Astrocyte (in vitro differentiated cells and primary cell): ENCODE data around the gene CEP63.

Experiments
- EZH2 ChIP-seq: IDR thresholded peaks from 2 replicates; pipeline ENCODE4 v1.6.1; 2012; ENCODE audit warnings: mild to moderate bottlenecking, low read length, inconsistent platforms; ENCODE audit not compliant: insufficient read depth
- TF ChIP-seq, protein P1 (sequence below): IDR thresholded peaks from 2 replicates; pipeline ENCODE4 v1.5.1; 2011; ENCODE audit warnings: low read depth, mild to moderate bottlenecking, inconsistent platforms, low read length, moderate library complexity; ENCODE audit not compliant: insufficient read depth

GRCh38 chr3:134602440-134602814 is 116.6 kb downstream of the CEP63 start:
- TF ChIP-seq, protein P1, sequence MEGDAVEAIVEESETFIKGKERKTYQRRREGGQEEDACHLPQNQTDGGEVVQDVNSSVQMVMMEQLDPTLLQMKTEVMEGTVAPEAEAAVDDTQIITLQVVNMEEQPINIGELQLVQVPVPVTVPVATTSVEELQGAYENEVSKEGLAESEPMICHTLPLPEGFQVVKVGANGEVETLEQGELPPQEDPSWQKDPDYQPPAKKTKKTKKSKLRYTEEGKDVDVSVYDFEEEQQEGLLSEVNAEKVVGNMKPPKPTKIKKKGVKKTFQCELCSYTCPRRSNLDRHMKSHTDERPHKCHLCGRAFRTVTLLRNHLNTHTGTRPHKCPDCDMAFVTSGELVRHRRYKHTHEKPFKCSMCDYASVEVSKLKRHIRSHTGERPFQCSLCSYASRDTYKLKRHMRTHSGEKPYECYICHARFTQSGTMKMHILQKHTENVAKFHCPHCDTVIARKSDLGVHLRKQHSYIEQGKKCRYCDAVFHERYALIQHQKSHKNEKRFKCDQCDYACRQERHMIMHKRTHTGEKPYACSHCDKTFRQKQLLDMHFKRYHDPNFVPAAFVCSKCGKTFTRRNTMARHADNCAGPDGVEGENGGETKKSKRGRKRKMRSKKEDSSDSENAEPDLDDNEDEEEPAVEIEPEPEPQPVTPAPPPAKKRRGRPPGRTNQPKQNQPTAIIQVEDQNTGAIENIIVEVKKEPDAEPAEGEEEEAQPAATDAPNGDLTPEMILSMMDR, result no peak
- TF ChIP-seq EZH2, result no peak
